ENCODE data around the gene MRO. TPM values are rescaled to one million over a fixed set of nuclear protein-coding genes. Genes with fewer than 3 reads are reported as not detected.
"Not testable (repeated sequence)": the region's sequence is repeated elsewhere in the genome, so short reads cannot be mapped to it uniquely, and the experiment has no call there.

MRO gene
- polyA plus RNA-seq, 1 experiment: 0.06 TPM

DNA sequence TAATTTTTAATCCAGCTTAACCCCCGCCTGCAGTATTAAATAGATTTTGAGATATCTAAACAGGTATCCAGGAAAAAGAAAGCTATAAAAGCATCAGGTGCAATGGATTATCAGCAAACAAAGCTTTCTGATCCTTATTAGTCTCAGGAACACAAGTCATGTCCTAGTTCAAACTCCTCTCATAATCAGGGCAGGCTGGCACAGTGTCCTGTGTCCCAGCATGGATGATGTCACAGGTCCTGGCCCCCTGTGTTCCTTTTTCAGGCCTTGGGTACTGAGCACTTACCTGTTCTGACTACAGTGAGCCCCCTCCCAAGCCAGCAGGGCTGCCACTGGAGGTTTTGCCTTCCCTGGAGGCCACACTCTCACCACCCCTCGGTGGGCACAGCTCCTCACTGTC, 19.5 kb upstream of the MRO start:
- TF ChIP-seq CTCF (IDR thresholded peaks at IDR 0.05; ENCODE audit: low read depth, low read length): no peak
- CTCF ChIA-PET: no interaction called here
- no peak for DNase-seq (ENCODE audit: low read depth, low spot score)
- no peak overlapping the region for H3K27ac ChIP-seq (ENCODE audit: low read depth, low read length)
- no peak overlapping the region for H3K4me3 ChIP-seq (ENCODE audit: low read depth, low read length)
- POLR2A ChIA-PET: no interaction called here
- H3K9me3 ChIP-seq (ENCODE audit: control insufficient read depth, insufficient read depth, low read length): no peaks in the 10 kb centered on the region
- peaks cover 6% of the 10 kb centered on the region for H3K27me3 ChIP-seq (ENCODE audit: control insufficient read depth, insufficient read depth, low read length)

- Histone ChIP-seq H3K27me3 (ENCODE audit: control insufficient read depth, insufficient read depth, low read length) (peaks cover 3% of the 10 kb centered on the region), H3K27ac (ENCODE audit: low read depth, low read length) (no peak overlapping the region), H3K4me3 (ENCODE audit: low read depth, low read length) (no peak overlapping the region), H3K9me3 (ENCODE audit: control insufficient read depth, insufficient read depth, low read length) (no peaks in the 10 kb centered on the region)
- POLR2A ChIA-PET: no interaction called here
- no peak for DNase-seq (ENCODE audit: low read depth, low spot score)
- CTCF ChIA-PET: no interaction called here
- no peak for TF ChIP-seq CTCF (IDR thresholded peaks at IDR 0.05; ENCODE audit: low read depth, low read length)
Measured at GRCh38 chr18:50836521-50836957, 16.7 kb upstream of the MRO start.

- DNase-seq (ENCODE audit: low read depth, low spot score); H3K9me3 ChIP-seq (ENCODE audit: control insufficient read depth, insufficient read depth, low read length); H3K4me3 ChIP-seq (ENCODE audit: low read depth, low read length); H3K27ac ChIP-seq (ENCODE audit: low read depth, low read length); H3K27me3 ChIP-seq (ENCODE audit: control insufficient read depth, insufficient read depth, low read length); POLR2A ChIA-PET: not testable (repeated sequence)
- CTCF ChIA-PET: interaction anchor here (0.6 to 2.2 kb wide), 2 partner anchors 13 to 37 kb away, joined by 3 to 11 read pairs; no protein-coding TSS in a partner anchor
Measured at GRCh38 chr18:50833496-50833895, 13.7 kb upstream of the MRO start.

- CTCF ChIA-PET: interaction anchor here (0.9 to 1.5 kb wide), 2 partner anchors 12 to 218 kb away, joined by 3 to 7 read pairs; no protein-coding TSS in a partner anchor
- Histone ChIP-seq H3K27me3 (ENCODE audit: control insufficient read depth, insufficient read depth, low read length) (no peaks in the 10 kb centered on the region), H3K27ac (ENCODE audit: low read depth, low read length) (no peak overlapping the region), H3K4me3 (ENCODE audit: low read depth, low read length) (no peak overlapping the region), H3K9me3 (ENCODE audit: control insufficient read depth, insufficient read depth, low read length) (no peaks in the 10 kb centered on the region)
- no peak for DNase-seq (ENCODE audit: low read depth, low spot score)
- TF ChIP-seq CTCF (IDR thresholded peaks at IDR 0.05; ENCODE audit: low read depth, low read length): no peak
- POLR2A ChIA-PET: no interaction called here
Measured at GRCh38 chr18:50832754-50833153, 12.9 kb upstream of the MRO start.

- DNase-seq (ENCODE audit: low read depth, low spot score): no peak
- no peak for TF ChIP-seq CTCF (IDR thresholded peaks at IDR 0.05; ENCODE audit: low read depth, low read length)
- ChIA-PET POLR2A (interaction anchor here (0.6 kb wide), 1 partner anchor 38 kb away, joined by 7 read pairs; no protein-coding TSS in a partner anchor), CTCF (interaction anchor here (0.6 to 1.0 kb wide), 2 partner anchors 11 to 13 kb away, joined by 3 to 7 read pairs; partner anchors contain the start of gene MRO)
- no peak overlapping the region for H3K4me3 ChIP-seq (ENCODE audit: low read depth, low read length)
- H3K9me3 ChIP-seq (ENCODE audit: control insufficient read depth, insufficient read depth, low read length): no peaks in the 10 kb centered on the region
- peaks cover 2% of the 10 kb centered on the region for H3K27me3 ChIP-seq (ENCODE audit: control insufficient read depth, insufficient read depth, low read length)
- no peak overlapping the region for H3K27ac ChIP-seq (ENCODE audit: low read depth, low read length)
Measured at GRCh38 chr18:50830544-50830943, 10.7 kb upstream of the MRO start.

- ChIA-PET POLR2A (no interaction called here), CTCF (no interaction called here)
- no peak for TF ChIP-seq CTCF (IDR thresholded peaks at IDR 0.05; ENCODE audit: low read depth, low read length)
- Histone ChIP-seq H3K4me3 (ENCODE audit: low read depth, low read length) (no peak overlapping the region), H3K27me3 (ENCODE audit: control insufficient read depth, insufficient read depth, low read length) (peaks cover 2% of the 10 kb centered on the region), H3K27ac (ENCODE audit: low read depth, low read length) (no peak overlapping the region), H3K9me3 (ENCODE audit: control insufficient read depth, insufficient read depth, low read length) (no peaks in the 10 kb centered on the region)
- no peak for DNase-seq (ENCODE audit: low read depth, low spot score)
Measured at GRCh38 chr18:50829644-50830043, 9.8 kb upstream of the MRO start.
